NCI-H82 treated with DMSO at 0.1 percent for 48 hours (cell line): ENCODE results near the gene ADPRHL1.
"Not testable (repeated sequence)": the region's sequence is repeated elsewhere in the genome, so short reads cannot be mapped to it uniquely, and the experiment has no call there.

Experiments
- DNase-seq: peaks from one replicate; lab custom pipeline; 2025; ENCODE audit not compliant: unreplicated experiment; lab: John Stamatoyannopoulos, UW

Gene ADPRHL1

DNA sequence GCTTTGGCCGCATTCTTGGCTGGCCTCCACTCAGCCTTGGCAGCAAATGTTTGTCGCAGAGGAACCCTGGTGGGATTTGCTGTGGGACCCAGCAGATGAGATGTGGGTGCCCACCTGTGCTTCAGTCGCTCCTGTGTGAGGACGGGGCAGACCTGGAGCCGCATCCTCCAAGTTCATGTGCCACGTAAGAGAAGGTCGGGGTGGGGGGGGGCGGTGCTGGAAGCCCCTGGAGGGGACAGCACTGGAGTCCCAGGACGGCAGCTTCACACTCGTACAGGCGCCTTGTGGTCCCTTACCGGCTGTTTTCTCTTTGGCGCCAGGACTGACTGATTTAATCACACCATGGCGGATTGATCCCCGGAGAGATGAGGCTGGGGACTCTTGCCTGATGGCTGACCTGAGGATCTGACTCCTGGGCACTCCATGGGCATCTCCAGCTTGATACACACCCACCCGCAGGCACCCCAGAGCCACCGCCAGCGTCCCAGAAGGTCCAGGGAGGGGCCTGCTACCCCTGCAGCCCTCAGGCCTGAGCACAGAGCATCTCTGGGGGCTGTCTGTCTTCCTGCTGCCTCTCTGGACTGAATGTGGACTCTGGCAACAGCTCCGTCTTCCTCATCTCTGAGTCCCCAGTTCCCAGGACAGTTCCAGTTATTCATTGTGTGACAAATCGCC is 79.3 kb downstream of the ADPRHL1 start:
- no peak for DNase-seq

DNA sequence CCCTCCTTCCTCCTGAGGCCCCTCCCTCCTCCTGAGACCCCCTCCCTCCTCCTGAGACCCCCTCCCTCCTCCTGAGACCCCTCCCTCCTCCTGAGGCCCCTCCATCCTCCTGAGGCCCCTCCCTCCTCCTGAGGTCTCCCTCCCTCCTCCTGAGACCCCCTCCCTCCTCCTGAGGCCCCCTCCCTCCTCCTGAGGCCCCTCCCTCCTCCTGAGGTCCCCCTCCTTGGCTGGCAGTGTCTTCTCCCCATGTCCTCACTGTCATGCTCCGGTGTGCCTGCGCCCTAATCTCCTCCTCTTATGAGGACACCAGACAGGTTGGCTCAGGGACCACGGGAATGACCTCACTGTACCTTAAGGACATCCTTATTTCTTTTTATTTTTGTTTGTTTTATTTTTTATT is 81.6 kb downstream of the ADPRHL1 start:
- not testable (repeated sequence) for DNase-seq

DNA sequence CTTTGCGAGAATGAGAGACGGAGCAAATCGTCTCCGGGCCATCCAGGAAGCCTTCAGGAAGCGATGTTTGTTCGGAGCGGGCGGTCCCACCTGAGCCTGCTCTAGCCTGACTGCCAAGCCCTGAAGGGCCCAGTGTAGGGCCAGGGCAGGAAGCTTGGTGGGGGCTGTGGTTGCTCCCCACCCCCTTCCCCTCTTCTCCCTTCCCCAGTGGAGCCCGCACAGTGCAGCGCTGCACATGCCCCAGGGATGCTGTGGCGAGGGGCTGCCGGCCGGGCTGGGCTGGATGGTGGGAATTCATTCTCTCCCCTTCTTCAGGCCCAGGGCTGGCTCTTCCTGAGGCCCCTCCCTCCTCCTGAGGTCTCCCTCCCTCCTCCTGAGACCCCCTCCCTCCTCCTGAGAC is 82.2 kb downstream of the ADPRHL1 start:
- no peak for DNase-seq

DNA sequence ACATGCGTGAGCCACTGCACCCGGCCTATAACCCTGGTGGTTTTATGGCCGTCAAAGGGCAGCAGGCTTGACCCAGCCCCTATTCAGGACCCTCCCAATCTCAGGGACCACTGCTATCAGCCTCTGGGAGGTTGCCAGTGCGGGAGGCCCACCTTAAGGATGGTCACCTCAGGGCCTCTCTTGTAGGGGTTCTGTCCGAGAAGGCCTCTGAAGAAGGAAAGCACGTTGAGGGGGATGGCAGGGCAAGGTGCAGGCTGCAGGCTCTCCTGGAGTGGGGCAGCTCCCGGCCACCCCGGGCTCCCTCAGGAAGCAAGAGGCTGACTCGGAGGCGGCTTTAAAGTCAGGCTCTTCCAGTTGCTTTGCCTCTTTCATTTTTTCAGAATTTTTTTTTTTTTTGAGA is 83.4 kb downstream of the ADPRHL1 start:
- DNase-seq = no peak

DNA sequence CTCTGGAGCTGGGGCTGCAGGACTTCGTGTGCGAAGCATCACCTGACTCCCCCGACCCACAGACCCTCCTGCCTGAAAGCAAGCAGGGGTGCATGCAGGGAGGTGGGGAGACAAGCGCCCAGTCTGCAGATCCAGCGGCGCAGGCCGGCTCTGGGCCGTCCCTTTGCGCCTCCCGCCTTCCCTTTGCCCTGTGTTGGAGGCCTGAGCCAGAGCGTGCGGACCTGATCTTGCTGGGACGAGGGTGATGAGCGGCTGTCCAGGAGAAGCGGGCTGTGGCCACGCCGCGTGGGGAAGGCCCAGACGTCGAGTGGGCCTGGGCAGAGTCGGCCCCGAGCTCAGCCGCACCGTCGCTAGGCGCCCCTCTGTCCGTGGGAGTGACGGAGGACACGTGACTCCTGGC is 84.1 kb downstream of the ADPRHL1 start:
- DNase-seq = no peak

DNA sequence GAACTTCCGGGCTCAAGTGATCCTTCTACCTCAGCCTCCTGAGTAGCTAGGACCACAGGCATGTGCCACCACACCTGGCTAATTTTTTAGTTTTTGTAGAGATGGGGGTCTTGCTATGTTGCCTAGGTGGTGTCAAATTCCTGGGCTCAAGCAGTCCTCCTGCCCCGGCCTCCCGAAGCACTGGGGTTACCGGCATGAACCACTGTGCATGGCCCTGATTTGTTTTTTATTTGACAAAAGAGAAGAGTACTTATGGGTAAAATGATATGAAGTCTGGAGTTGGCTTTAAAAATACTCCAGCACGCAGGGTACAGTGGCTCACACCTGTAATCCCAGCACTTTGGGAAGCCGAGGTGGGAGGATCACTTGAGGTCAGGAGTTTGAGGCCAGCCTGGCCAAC is 84.9 kb downstream of the ADPRHL1 start:
- not testable (repeated sequence) for DNase-seq

DNA sequence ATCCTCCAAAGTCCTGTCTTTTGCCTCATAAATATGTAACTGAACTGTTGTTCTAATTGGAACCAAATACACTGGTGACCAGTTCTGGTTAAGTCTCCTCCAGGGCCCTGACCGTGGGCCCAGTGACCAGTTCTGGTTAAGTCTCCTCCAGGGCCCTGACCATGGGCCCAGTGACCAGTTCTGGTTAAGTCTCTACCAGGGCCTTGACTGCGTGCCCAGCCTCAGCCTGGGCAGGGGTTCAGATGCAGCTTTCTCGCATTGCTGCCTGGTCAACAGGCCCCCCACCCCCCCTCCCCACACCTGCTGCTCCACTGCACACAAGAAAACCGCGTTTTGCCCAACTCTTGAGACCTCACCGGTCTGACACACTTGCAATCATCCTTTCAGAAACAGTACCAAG is 85.5 kb downstream of the ADPRHL1 start:
- no peak for DNase-seq

DNA sequence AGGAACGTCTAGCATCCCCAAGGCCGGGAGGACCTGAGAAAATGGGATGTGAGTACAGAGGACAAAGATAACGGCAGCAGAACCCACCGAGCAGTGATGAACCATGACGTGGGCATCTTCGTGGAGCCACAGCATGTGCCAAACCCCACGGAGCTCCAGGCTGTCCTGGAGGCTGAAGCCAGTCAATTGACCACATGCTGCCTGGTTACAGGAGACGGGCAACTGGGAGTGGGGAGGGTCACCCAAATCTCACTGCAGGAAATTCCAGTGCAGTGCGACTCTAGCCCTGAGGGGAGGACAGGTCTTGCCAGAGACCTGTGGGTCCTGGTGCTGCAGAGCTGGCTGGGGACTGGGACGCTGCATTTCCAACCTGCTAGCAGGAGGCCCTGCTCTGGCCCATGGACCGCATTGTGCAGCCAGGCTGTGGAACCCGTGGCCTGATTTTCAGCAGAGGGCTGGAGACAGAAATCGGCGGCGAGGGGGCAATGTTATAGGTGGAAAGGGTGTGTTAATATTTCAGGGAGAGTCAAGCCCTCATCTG is 86.2 kb downstream of the ADPRHL1 start:
- DNase-seq = no peak

- DNase-seq = no peak
Observed at GRCh38 chr13:113365971-113366588, 87.2 kb downstream of the ADPRHL1 start.

DNA sequence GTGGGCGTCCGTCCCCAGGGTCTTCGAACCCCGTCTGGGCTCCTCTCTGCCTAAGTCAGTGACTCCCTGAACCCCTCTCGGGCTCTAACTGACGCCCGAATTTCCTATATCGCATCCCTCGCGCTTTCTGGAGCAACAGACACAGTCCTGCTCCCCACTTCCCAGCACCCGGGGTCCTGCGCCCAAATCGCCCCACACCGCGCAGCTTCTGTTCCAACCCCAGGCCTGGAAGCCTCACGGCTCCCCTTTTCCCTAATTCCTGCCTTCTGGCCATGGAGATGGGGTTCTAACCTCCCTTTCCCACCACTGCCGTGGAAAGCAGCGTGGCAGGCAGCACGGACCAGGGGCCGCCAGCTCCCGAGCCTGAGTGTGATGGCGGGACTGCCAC is 87.7 kb downstream of the ADPRHL1 start:
- DNase-seq = no peak

GRCh38 chr13:113364901-113365582 is 88.2 kb downstream of the ADPRHL1 start:
- DNase-seq = no peak

DNA sequence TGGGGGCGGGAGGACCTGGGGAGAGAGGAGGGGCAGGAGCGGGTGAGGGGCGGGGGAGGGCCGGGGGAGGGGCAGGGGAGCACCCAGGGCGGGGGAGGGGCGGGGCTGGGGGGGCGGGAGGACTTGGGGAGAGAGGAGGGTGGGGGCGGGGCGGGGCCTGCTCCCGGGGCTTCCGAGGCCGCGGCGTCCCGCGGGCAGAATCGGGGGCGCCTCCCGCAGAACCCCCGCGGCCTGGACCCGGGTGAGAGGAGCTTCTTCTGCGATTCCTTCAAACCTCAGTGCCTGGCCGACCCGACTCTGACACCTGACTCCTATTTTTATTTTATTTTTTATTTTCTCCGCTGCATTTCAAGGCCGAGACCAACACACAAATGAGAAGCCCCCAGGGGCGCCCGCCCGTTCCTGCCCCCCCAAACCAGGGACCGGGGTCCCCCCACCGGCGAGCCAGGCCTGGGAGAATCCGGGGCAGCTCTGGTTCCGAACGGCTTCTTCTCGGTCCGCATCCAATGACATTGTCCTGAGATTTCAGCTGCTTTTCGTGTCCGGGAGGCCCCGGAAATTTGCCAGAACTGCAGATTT is 88.9 kb downstream of the ADPRHL1 start:
- no peak for DNase-seq

- no peak for DNase-seq
Observed at GRCh38 chr13:113361406-113361805, 91.9 kb downstream of the ADPRHL1 start.

GRCh38 chr13:113360446-113360845 is 92.8 kb downstream of the ADPRHL1 start:
- DNase-seq = no peak

DNA sequence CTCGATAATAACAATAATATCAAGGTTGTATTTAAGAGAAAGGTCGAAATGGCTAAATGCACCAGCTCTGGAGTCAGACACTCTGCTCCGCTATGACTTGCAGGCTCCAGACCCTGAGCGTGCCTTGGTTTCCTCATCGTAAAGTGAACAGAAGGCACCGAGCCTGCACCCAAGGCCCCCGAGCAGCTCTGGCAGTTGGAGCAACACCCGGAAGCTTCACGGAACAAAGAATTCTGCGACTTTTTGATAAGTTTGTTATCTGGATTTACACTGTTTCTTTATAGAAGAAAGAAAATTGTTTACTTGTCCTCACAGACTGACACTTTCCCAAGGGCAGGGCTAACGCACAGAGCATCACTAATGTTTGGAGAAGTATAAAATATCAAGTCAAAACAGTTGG is 93.7 kb downstream of the ADPRHL1 start:
- no peak for DNase-seq

DNA sequence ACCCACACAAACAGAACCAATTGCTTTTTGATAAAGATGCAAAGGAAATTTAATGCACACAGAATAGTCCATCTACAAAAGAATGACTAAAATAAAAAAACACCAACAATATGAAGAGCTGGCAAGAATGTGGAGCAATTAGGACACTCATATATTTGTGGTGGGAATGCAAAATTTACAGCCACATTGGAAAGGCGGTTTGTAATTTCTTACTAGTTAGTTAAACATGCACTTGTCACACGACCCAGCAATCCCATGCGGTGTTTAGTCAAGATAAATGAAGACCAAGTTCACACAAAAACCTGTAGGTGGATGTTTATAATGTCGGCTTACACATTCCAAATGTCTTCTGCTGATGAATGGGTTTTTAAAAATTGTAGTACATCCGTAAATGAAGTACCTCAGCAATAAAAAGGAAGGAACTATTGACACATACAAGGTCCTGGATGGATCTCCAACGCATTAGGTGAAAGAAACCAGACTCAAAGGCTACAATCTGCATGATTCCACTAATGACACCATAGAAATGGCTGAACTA is 94.6 kb downstream of the ADPRHL1 start:
- no peak for DNase-seq

- no peak for DNase-seq
Observed at GRCh38 chr13:113357529-113357928, 95.8 kb downstream of the ADPRHL1 start.

DNA sequence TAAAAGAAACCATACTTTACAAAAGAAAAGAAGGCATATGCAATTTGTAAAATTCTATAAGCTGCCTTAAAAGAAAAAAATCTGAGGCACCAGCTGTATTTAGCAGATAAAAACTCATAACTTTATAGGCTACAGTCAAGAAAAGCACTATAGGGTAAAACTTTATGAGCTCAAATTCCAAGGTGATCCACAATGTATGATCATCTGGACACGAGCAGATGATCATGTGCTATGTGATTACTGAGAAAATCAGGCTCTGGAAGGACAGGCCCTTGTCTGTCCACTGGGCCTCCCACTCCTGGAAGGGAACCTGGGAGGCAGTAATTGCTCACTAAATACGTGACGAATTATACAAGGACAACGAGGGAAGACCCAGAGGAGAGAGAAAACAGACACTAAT is 96.7 kb downstream of the ADPRHL1 start:
- no peak for DNase-seq

GRCh38 chr13:113355621-113356020 is 97.7 kb downstream of the ADPRHL1 start:
- no peak for DNase-seq

DNA sequence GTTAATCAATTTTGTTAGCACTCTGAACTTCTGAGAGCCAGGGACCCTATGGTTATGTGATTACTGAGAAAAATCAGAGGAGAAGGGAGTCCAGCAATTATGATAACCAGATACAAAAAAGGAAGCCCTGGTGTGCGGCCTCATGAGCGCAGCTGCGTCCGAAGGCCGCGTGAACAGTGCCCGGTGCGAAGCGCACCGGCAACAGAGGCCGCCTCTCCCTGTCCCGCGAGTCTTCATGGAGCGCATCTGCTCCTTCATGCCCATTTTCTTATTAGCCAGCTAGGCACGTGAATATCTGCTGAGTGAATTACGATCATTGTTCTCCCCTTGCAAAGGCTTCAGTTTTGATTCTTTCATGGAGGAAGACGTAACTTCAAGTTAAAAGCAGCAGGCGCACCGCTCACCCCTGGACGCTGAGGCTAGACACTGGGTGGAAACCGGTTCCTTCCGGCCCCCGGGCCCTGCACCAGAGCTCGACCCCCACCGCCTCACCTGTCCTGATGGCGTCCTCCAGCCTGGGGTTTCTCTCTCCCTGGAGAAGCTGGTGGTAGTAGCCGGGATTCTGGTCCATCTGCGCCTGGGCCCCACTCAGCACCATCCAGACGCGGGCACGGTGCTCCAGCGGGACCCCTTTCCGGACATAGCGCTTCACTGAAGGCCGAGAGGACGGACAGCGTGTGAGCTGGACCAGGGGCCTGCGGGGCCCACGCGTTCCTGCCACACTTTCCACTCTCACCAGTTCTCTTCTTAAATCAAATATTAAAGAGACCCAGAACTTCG is 98.3 kb downstream of the ADPRHL1 start:
- DNase-seq = no peak

- DNase-seq = no peak
Observed at GRCh38 chr13:113353254-113353653, 100.0 kb downstream of the ADPRHL1 start.
